Measurements from ENCODE around the gene ADGRG3.

ADGRG3 gene

DNA sequence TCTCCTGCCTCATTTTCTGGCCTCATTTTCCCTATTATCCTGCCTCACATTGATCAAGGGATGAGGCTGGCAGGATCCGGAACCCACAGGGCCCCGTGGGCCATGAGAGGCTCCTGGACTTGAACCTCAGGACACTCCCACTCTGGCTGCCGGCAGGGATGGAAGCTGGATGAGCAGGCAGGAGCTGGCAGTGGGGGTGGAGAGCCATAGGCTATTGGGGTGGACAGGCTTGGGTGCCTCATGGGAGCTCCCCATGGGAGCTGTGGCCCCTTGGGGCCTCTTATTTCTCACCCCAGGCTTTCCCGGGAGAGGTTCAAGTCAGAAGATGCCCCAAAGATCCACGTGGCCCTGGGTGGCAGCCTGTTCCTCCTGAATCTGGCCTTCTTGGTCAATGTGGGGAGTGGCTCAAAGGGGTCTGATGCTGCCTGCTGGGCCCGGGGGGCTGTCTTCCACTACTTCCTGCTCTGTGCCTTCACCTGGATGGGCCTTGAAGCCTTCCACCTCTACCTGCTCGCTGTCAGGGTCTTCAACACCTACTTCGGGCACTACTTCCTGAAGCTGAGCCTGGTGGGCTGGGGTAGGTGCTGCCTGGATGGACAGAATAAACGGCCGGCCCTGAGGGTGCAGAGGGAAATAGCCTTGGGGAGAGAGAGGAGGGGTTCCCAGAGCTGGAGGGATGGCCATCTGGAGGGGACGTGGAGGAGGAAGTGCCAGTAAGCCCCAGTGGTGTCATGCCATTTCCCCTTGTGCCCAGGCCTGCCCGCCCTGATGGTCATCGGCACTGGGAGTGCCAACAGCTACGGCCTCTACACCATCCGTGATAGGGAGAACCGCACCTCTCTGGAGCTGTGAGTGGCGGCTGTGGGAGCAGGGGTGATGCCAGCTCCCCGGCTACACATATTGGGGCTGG lies 15.8 kb downstream of the ADGRG3 start:
- Mint-ChIP-seq H3K9me3 (no peaks in the 10 kb centered on the region), H3K36me3 (ENCODE audit: low read depth) (no peaks in the 10 kb centered on the region), H3K27ac (no peak overlapping the region), H3K4me3 (no peak overlapping the region), H3K4me1 (no peaks in the 10 kb centered on the region), H3K27me3 (ENCODE audit: low read depth) (peaks cover 3% of the 10 kb centered on the region)
- TF ChIP-seq, protein P1, sequence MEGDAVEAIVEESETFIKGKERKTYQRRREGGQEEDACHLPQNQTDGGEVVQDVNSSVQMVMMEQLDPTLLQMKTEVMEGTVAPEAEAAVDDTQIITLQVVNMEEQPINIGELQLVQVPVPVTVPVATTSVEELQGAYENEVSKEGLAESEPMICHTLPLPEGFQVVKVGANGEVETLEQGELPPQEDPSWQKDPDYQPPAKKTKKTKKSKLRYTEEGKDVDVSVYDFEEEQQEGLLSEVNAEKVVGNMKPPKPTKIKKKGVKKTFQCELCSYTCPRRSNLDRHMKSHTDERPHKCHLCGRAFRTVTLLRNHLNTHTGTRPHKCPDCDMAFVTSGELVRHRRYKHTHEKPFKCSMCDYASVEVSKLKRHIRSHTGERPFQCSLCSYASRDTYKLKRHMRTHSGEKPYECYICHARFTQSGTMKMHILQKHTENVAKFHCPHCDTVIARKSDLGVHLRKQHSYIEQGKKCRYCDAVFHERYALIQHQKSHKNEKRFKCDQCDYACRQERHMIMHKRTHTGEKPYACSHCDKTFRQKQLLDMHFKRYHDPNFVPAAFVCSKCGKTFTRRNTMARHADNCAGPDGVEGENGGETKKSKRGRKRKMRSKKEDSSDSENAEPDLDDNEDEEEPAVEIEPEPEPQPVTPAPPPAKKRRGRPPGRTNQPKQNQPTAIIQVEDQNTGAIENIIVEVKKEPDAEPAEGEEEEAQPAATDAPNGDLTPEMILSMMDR (IDR thresholded peaks at IDR 0.05; ENCODE audit: unreplicated experiment in 3 of 3), result no peak

GRCh38 chr16:57684626-57685358 lies 16.7 kb downstream of the ADGRG3 start:
- Mint-ChIP-seq H3K27me3 (ENCODE audit: low read depth) (peaks cover 3% of the 10 kb centered on the region), H3K36me3 (ENCODE audit: low read depth) (no peaks in the 10 kb centered on the region)
- TF ChIP-seq, protein P1 (IDR thresholded peaks at IDR 0.05; ENCODE audit: unreplicated experiment in 3 of 3), result no peak

DNA sequence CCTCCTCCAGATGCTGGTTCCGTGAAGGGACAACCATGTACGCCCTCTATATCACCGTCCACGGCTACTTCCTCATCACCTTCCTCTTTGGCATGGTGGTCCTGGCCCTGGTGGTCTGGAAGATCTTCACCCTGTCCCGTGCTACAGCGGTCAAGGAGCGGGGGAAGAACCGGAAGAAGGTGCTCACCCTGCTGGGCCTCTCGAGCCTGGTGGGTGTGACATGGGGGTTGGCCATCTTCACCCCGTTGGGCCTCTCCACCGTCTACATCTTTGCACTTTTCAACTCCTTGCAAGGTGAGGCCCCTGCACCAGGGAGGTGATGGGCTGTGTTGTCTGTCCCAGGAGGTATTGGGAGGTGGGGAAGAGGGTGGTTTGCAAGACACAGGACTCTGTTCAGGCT lies 17.5 kb downstream of the ADGRG3 start:
- no peaks in the 10 kb centered on the region for H3K9me3 Mint-ChIP-seq
- TF ChIP-seq, protein P1 (IDR thresholded peaks at IDR 0.05; ENCODE audit: unreplicated experiment in 3 of 3), result no peak
- peaks cover 6% of the 10 kb centered on the region for H3K4me1 Mint-ChIP-seq
- peaks cover 3% of the 10 kb centered on the region for H3K27me3 Mint-ChIP-seq (ENCODE audit: low read depth)
- no peaks in the 10 kb centered on the region for H3K36me3 Mint-ChIP-seq (ENCODE audit: low read depth)
- H3K27ac Mint-ChIP-seq, result no peak overlapping the region
- H3K4me3 Mint-ChIP-seq, result no peak overlapping the region

More at GRCh38 chr16:57684626-57685358, 16.7 kb downstream of the ADGRG3 start:
- no peak overlapping the region for H3K27ac Mint-ChIP-seq
- H3K4me1 Mint-ChIP-seq, result peaks cover 6% of the 10 kb centered on the region
- no peaks in the 10 kb centered on the region for H3K9me3 Mint-ChIP-seq
- no peak overlapping the region for H3K4me3 Mint-ChIP-seq

- Mint-ChIP-seq H3K27me3 (ENCODE audit: low read depth) (peaks cover 3% of the 10 kb centered on the region), H3K36me3 (ENCODE audit: low read depth) (no peaks in the 10 kb centered on the region), H3K4me1 (peaks cover 6% of the 10 kb centered on the region), H3K9me3 (no peaks in the 10 kb centered on the region), H3K27ac (no peak overlapping the region), H3K4me3 (no peak overlapping the region)
- TF ChIP-seq, protein P1 (IDR thresholded peaks at IDR 0.05; ENCODE audit: unreplicated experiment in 3 of 3), result no peak
Measured at GRCh38 chr16:57686577-57686976, 18.5 kb downstream of the ADGRG3 start.

GRCh38 chr16:57687363-57687929 lies 19.3 kb downstream of the ADGRG3 start:
- Mint-ChIP-seq H3K9me3 (no peaks in the 10 kb centered on the region), H3K36me3 (ENCODE audit: low read depth) (no peaks in the 10 kb centered on the region), H3K4me1 (peaks cover 6% of the 10 kb centered on the region), H3K27ac (no peak overlapping the region), H3K4me3 (no peak overlapping the region), H3K27me3 (ENCODE audit: low read depth) (peaks cover 3% of the 10 kb centered on the region)
- TF ChIP-seq, protein P1 (IDR thresholded peaks at IDR 0.05; ENCODE audit: unreplicated experiment in 3 of 3), result no peak
